ENCODE measurements around the gene PTPRN2. TPM values are rescaled to one million over a fixed set of nuclear protein-coding genes. Genes with fewer than 3 reads are reported as not detected.

PTPRN2 gene
- total RNA-seq, 1 experiment from 2014 or later = 2.1 TPM

- Histone ChIP-seq H3K4me3 (replicated peaks in 1 of 2; ENCODE audit: low read depth in 1 of 2, low read length in 2 of 2) (no peak overlapping the region), H3K4me1 (ENCODE audit: control insufficient read depth in 1 of 2, insufficient read depth in 2 of 2, low read length in 2 of 2) (no peaks in the 10 kb centered on the region), H2AFZ (ENCODE audit: low read depth, low read length, poor library complexity, severe bottlenecking) (no peak overlapping the region), H3K36me3 (ENCODE audit: control insufficient read depth in 1 of 2, insufficient read depth in 2 of 2, low read length in 2 of 2) (no peaks in the 10 kb centered on the region), H3K9me2 (ENCODE audit: insufficient read depth) (no peaks in the 10 kb centered on the region), H3K4me2 (ENCODE audit: low read length) (no peak overlapping the region), H3K9me3 (ENCODE audit: control insufficient read depth in 1 of 2, insufficient read depth in 1 of 2, low read depth in 1 of 2, low read length in 2 of 2) (no peaks in the 10 kb centered on the region), H3K9ac (ENCODE audit: low read length) (no peak overlapping the region), H3K27ac (ENCODE audit: low read depth, low read length) (no peak overlapping the region), H3K79me2 (ENCODE audit: insufficient read depth, low read length) (no peaks in the 10 kb centered on the region), H4K20me1 (ENCODE audit: insufficient read depth) (no peaks in the 10 kb centered on the region), H3K27me3 (ENCODE audit: insufficient read depth, low read length) (no peaks in the 10 kb centered on the region)
- no TSS peak for BruUV-seq (replicated peaks)
- POLR2A ChIA-PET = no interaction called here
- no peak for DNase-seq (ENCODE audit: low read depth, low spot score)
- ATAC-seq = no peak
- intact Hi-C loops (cut with micrococcal nuclease) = no loop called here
- CTCF ChIA-PET = no interaction called here
- RAD21 ChIA-PET (ENCODE audit: low non-redundant PET in 1 of 2, low total read pairs in 2 of 2, uncharacterized antibody in 2 of 2, unreplicated experiment in 2 of 2) = no interaction called here
- TF ChIP-seq, protein P1, sequence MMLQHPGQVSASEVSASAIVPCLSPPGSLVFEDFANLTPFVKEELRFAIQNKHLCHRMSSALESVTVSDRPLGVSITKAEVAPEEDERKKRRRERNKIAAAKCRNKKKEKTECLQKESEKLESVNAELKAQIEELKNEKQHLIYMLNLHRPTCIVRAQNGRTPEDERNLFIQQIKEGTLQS (IDR thresholded peaks at IDR 0.05) = no peak
- TF ChIP-seq YY1 (IDR thresholded peaks at IDR 0.05; ENCODE audit: extremely low read depth, insufficient replicate concordance, low read depth, low read length) (no peak), FOSL1 (IDR thresholded peaks at IDR 0.05; ENCODE audit: low read depth) (no peak), SIN3A (IDR thresholded peaks at IDR 0.05; ENCODE audit: low read depth) (no peak), EZH2phosphoT487 (IDR thresholded peaks at IDR 0.05; ENCODE audit: borderline replicate concordance) (no peak), SP1 (IDR thresholded peaks at IDR 0.05; ENCODE audit: low read depth) (no peak), EGR1 (IDR thresholded peaks at IDR 0.05; ENCODE audit: low read depth) (no peak), POLR2AphosphoS5 (IDR thresholded peaks at IDR 0.05; ENCODE audit: low read depth, low read length) (no peak), ZFX (IDR thresholded peaks at IDR 0.05) (no peak), ZNF274 (IDR thresholded peaks at IDR 0.05; ENCODE audit: low read depth, low read length) (no peak), REST (IDR thresholded peaks at IDR 0.05; ENCODE audit: low read depth) (no peak), CTCF (IDR thresholded peaks at IDR 0.05 in 2 of 3, conservative IDR thresholded peaks at IDR 0.05 in 1 of 3; ENCODE audit: borderline replicate concordance in 1 of 3, insufficient read depth in 1 of 3, low read depth in 2 of 3, low read length in 2 of 3) (no peak), ELF1 (IDR thresholded peaks at IDR 0.05; ENCODE audit: borderline replicate concordance, low read depth) (no peak), JUND (IDR thresholded peaks at IDR 0.05) (no peak), SRF (IDR thresholded peaks at IDR 0.05; ENCODE audit: low read depth) (no peak), TCF7L2 (IDR thresholded peaks at IDR 0.05; ENCODE audit: borderline replicate concordance, extremely low read depth, insufficient read depth, insufficient read length) (no peak), EZH2 (IDR thresholded peaks at IDR 0.05) (no peak)
- TF ChIP-seq, protein P2, sequence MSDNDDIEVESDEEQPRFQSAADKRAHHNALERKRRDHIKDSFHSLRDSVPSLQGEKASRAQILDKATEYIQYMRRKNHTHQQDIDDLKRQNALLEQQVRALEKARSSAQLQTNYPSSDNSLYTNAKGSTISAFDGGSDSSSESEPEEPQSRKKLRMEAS (IDR thresholded peaks at IDR 0.05) = no peak
- TF ChIP-seq, protein P3, sequence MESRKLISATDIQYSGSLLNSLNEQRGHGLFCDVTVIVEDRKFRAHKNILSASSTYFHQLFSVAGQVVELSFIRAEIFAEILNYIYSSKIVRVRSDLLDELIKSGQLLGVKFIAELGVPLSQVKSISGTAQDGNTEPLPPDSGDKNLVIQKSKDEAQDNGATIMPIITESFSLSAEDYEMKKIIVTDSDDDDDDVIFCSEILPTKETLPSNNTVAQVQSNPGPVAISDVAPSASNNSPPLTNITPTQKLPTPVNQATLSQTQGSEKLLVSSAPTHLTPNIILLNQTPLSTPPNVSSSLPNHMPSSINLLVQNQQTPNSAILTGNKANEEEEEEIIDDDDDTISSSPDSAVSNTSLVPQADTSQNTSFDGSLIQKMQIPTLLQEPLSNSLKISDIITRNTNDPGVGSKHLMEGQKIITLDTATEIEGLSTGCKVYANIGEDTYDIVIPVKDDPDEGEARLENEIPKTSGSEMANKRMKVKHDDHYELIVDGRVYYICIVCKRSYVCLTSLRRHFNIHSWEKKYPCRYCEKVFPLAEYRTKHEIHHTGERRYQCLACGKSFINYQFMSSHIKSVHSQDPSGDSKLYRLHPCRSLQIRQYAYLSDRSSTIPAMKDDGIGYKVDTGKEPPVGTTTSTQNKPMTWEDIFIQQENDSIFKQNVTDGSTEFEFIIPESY (IDR thresholded peaks at IDR 0.05; ENCODE audit: extremely low read depth, insufficient replicate concordance, low read length) = no peak
Observed at GRCh38 chr7:158529181-158530096, 58.2 kb downstream of the PTPRN2 start.
